Measurements from ENCODE around the gene ATAD3B.

Gene ATAD3B

GRCh38 chr1:1510912-1511532 lies 39.5 kb downstream of the ATAD3B start:
- ChIA-PET CTCF (interaction anchor here (0.6 kb wide), 1 partner anchor 185 kb away, joined by 5 read pairs; no protein-coding TSS in a partner anchor), POLR2A (interaction anchor here (0.6 to 0.9 kb wide), 2 partner anchors 136 kb away, joined by 3 read pairs; partner anchors contain the start of gene AURKAIP1)
- Histone ChIP-seq H3K9me3 (ENCODE audit: control insufficient read depth, insufficient read depth, low read depth, low read length) (no peaks in the 10 kb centered on the region), H3K4me1 (ENCODE audit: control insufficient read depth, insufficient read depth, low read length) (no peaks in the 10 kb centered on the region), H3K36me3 (ENCODE audit: control insufficient read depth in 2 of 2, insufficient read depth in 1 of 2, low read length in 2 of 2) (peaks cover 0 to 13% of the 10 kb centered on the region in 2 experiments; a peak in 2 of 3 replicates), H3K4me3 (ENCODE audit: low read depth, low read length) (peak overlapping the region; percentile 95), H3K27ac (ENCODE audit: extremely low read depth, low read depth, low read length) (peak overlapping the region; percentile 82)
- TF ChIP-seq PRDM1 (tag by site-specific recombination; IDR thresholded peaks at IDR 0.05) (no peak), ZNF501 (tag by site-specific recombination; IDR thresholded peaks at IDR 0.05) (no peak), ZNF623 (tag by site-specific recombination; IDR thresholded peaks at IDR 0.05) (no peak)

DNA sequence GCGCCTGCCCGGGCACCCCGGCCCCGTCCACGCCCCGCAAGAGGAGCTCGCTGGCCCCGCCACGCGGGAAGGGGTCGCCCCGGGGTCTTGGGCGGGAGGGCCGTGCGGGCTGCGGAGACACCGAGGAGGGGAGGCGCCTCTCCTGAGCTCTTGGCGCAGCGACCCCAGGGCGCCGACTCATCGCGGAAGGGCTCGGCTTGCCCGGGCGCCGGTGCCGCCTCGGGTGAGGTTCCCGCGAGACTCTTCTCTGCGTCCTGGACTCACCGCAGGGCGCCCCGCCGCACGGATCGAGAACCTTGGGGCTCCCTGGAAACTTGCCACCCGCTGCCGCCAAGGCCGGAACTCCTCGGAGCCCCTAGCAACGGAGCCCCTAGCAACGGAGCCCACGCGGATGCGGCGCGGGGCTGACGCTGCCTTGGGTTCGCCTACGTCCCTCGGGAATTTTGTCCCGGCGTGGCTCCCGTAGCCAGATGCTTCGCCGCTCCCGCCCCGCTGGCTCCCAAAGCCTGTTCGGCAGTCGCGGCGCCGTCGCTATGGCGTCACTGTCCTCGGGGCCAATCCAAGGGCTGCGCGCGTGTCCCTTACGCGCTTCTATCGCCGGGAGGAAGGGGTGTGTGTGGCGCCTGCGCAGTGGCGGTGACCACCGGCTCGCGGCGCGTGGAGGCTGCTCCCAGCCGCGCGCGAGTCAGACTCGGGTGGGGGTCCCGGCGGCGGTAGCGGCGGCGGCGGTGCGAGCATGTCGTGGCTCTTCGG lies 40.1 kb downstream of the ATAD3B start, which contains the start of gene ATAD3A:
Gene ATAD3A (plus strand): TSS at position 630 of the 753 bp plus-strand sequence. CDS start 107 bp downstream, at position 737.
- H3K4me3 ChIP-seq (ENCODE audit: low read depth, low read length) = peak within 1 kb of the TSS; percentile 95
- H3K27ac ChIP-seq (ENCODE audit: extremely low read depth, low read depth, low read length) = peak within 1 kb of the TSS; percentile 82
- H3K4me1 ChIP-seq (ENCODE audit: control insufficient read depth, insufficient read depth, low read length) = no peaks in the 10 kb centered on the region
- POLR2A ChIA-PET = interaction anchor here (0.9 kb wide), 1 partner anchor 137 kb away, joined by 3 read pairs; the partner anchor contains the start of gene AURKAIP1
- CTCF ChIA-PET = no interaction called here
- H3K9me3 ChIP-seq (ENCODE audit: control insufficient read depth, insufficient read depth, low read depth, low read length) = no peaks in the 10 kb centered on the region
- peaks cover 5 to 19% of the 10 kb centered on the region in 2 experiments; a peak in 2 of 3 replicates for H3K36me3 ChIP-seq (ENCODE audit: control insufficient read depth in 2 of 2, insufficient read depth in 1 of 2, low read length in 2 of 2)
- TF ChIP-seq ZNF274 (IDR thresholded peaks at IDR 0.05; ENCODE audit: low read length) = no peak
- TF ChIP-seq ZNF274 (tag by site-specific recombination; IDR thresholded peaks at IDR 0.05; ENCODE audit: borderline replicate concordance) = no peak
- peak; percentile 92 for TF ChIP-seq ZNF639 (tag by site-specific recombination; IDR thresholded peaks at IDR 0.05)
- TF ChIP-seq GLIS2 (tag by site-specific recombination; IDR thresholded peaks at IDR 0.05) = peak; percentile 66
- TF ChIP-seq ZBTB10 (tag by site-specific recombination; IDR thresholded peaks at IDR 0.05) = peak; percentile 90
- no peak for TF ChIP-seq ZNF670 (tag by site-specific recombination; IDR thresholded peaks at IDR 0.05; ENCODE audit: low read depth)
- no peak for TF ChIP-seq MEIS1 (CRISPR knock-in tag; IDR thresholded peaks at IDR 0.05; ENCODE audit: borderline replicate concordance)
- TF ChIP-seq ZNF626 (tag by site-specific recombination; IDR thresholded peaks at IDR 0.05) = no peak
- TF ChIP-seq, protein P1, sequence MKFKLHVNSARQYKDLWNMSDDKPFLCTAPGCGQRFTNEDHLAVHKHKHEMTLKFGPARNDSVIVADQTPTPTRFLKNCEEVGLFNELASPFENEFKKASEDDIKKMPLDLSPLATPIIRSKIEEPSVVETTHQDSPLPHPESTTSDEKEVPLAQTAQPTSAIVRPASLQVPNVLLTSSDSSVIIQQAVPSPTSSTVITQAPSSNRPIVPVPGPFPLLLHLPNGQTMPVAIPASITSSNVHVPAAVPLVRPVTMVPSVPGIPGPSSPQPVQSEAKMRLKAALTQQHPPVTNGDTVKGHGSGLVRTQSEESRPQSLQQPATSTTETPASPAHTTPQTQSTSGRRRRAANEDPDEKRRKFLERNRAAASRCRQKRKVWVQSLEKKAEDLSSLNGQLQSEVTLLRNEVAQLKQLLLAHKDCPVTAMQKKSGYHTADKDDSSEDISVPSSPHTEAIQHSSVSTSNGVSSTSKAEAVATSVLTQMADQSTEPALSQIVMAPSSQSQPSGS (tag by site-specific recombination; IDR thresholded peaks at IDR 0.05; ENCODE audit: low read depth) = 0 out of 2 replicates have a peak, but pooled peaks have one; percentile 27
- peak; percentile 94 for TF ChIP-seq INSM2 (tag by site-specific recombination; IDR thresholded peaks at IDR 0.05)
- TF ChIP-seq ZNF221 (tag by site-specific recombination; IDR thresholded peaks at IDR 0.05; ENCODE audit: borderline replicate concordance) = no peak
- TF ChIP-seq YY2 (tag by site-specific recombination; IDR thresholded peaks at IDR 0.05) = peak; percentile 41
- TF ChIP-seq ZBTB44 (tag by site-specific recombination; IDR thresholded peaks at IDR 0.05) = no peak
- peak; percentile 84 for TF ChIP-seq HIC1 (tag by site-specific recombination; IDR thresholded peaks at IDR 0.05)
- peak; percentile 88 for TF ChIP-seq KLF7 (tag by site-specific recombination; IDR thresholded peaks at IDR 0.05; ENCODE audit: borderline replicate concordance)
- no peak for TF ChIP-seq ZNF239 (tag by site-specific recombination; IDR thresholded peaks at IDR 0.05)
- no peak for TF ChIP-seq ZNF10 (tag by site-specific recombination; IDR thresholded peaks at IDR 0.05)
- peak; percentile 69 for TF ChIP-seq SP3 (tag by site-specific recombination; IDR thresholded peaks at IDR 0.05)
- TF ChIP-seq OVOL3 (tag by site-specific recombination; IDR thresholded peaks at IDR 0.05) = no peak

All from HEK293 (cell line).